VCaP (cell line): ENCODE data around the gene SCAMP2.
A peak's percentile ranks its signal among the peaks of the same experiment; 100 is the strongest.

Experiments
- H3K27ac ChIP-seq: fragments of 450-650 bp; 2 replicates; pipeline ENCODE4 v1.5.1; 2017
- CTCF ChIP-seq: fragments of 450-650 bp; conservative IDR thresholded peaks from 2 replicates; pipeline ENCODE4 v1.5.1; 2017; ENCODE audit warnings: mild to moderate bottlenecking, moderate library complexity

The SCAMP2 gene

DNA sequence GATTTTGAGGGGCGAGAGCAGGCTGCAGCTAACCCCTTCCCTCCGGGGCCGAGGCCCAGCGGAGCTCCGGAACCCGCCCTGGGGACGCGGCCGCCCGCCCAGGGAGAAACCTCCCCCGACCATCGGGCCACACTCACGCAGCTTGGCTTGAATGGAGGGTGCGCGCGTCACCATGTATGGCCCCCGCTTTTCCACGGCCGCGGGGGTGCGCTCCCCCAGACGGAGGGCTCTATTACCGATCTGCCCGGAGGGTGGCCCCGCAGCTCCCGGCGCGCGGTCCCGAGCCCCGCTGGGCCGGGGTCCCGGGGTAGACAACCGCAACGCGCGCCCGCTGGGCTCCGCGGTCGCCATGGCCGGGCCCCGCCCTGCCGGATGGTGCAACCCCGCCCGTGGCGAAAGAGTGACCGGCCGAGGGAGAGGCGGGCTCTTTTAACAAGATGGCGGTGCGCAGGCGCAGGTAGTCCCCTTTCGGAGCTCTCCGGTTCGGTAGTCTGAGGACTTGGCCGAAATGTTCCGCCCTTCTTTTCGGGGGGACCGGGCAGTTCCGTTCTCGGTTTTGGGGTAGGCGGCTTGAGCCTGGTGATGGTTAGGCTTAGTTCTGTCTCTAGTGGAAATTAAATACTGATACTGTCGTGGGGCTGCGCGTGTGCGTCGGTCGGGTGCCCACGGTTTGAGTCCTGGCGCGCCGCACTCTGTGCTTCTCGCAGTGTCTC is 33.4 kb upstream of the SCAMP2 start, which contains the start of gene FAM219B:
Gene FAM219B (minus strand): TSS at position 402 of the 713 bp plus-strand sequence. CDS start 51 bp downstream, at position 351.
- peak within 1 kb of the TSS; percentile 98 for H3K27ac ChIP-seq
- no peak for TF ChIP-seq CTCF

DNA sequence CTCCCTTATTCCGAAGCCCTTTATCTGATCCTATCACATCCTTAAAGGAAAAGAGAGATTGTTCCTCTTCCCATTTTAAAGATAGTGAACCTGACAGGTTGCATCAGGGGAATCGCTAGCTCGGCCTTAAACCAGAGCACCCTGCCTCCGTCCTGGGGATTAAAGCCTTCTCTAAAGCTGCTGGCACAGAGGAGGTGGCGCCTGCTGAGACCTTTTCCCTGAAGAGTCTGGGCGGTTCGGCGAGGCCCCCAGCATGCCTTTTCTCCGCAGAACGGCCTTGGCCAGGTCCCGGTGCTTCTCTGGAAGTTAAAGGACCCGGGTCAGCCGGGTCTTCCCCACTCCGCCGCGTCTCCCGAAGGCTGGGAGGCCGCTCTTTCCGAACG is 32.9 kb upstream of the SCAMP2 start:
- H3K27ac ChIP-seq = peak overlapping the region; percentile 98
- no peak for TF ChIP-seq CTCF

DNA sequence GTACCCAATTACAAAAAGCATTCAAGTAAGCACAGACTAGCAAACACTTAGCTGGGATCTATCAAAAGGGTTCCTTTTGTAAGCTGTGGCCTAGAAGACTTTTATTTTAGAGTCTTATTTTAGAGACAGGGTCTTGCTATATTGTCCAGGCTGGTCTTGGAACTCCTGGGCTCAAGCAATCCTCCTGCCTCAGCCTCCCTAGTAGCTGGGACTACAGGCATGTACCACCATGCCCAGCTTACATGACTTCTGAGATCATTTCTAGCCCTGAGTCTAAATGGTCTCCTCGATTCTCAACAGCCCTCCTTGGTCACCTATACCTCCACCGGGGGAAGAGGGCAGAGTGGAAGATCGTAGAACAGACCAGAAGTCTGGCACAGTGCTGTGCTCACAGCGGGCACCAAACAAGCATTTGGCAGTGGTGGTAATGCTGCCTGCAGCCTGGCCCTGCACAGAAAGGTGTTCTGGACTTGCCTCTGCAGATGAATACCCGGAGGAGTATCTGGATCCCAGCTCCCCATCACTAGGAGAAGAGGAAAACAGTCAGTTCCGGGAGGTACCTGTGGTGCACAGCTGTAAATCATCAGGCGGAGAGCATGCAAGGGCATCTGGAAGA is 31.1 kb upstream of the SCAMP2 start:
- H3K27ac ChIP-seq = peak overlapping the region; percentile 98
- no peak for TF ChIP-seq CTCF

- H3K27ac ChIP-seq = peak overlapping the region; percentile 98
- no peak for TF ChIP-seq CTCF
Measured at GRCh38 chr15:74903676-74904075, 30.5 kb upstream of the SCAMP2 start.

- peak overlapping the region; percentile 98 for H3K27ac ChIP-seq
- TF ChIP-seq CTCF = no peak
Measured at GRCh38 chr15:74902295-74903075, 29.3 kb upstream of the SCAMP2 start.

DNA sequence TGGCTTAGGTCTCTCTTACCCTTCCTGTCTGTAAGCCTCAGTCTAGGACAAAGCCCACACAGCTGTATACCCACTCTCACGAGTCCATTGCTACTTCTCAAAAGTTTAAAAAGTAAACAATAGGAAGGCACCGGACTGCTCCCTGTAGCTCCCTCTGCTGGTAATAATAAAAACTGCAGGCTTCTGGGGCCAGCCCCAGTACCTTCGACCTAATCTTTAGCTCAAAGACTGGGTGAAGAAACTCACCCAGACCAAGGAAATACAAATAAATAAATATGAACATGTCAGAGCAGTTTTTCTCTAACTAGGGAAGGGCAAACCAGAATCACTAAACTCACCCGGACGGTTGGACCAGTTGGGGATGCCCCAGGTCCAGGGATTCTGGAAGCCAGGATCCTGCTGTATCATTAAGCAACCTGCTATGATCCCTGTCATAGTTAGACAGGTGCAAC is 28.5 kb upstream of the SCAMP2 start:
- peak overlapping the region; percentile 98 for H3K27ac ChIP-seq
- peak; percentile 100 for TF ChIP-seq CTCF

DNA sequence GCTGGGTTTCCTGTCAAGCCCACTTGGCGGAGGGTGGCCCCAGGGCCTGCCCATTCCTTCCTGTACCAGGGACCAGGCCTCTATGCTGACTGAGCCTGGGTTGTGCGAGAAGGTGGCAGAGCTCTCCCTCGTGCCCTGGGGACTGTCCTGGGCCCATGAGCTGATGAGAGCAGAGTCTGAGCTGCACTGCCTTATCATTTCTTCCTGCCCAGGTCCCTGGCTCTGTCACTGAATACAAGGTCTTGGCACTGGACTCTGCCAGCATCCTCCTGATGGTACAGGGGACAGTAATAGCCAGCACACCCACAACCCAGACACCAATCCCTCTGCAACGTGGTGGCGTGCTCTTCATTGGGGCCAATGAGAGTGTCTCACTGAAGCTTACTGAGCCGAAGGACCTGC is 24.1 kb upstream of the SCAMP2 start:
- H3K27ac ChIP-seq = no peak overlapping the region
- no peak for TF ChIP-seq CTCF
